Mucosa of descending colon (tissue), 3 donors: ENCODE measurements around the gene WLS. TPM values are rescaled to one million over a fixed set of nuclear protein-coding genes. Genes with fewer than 3 reads are reported as not detected.

Experiments used
- ATAC-seq: fragments of 200-7000 bp; cut with Tn5 transposase; one replicate; pipeline ENCODE4 v1.9.1; 2020; ENCODE audit warnings: mild to moderate bottlenecking, moderate library complexity
- DNase-seq, 3 donors: peaks; one replicate each; pipeline ENCODE4 v3.0.0-alpha.2; 2020
- H3K36me3 ChIP-seq: fragments of 200-600 bp; one replicate; pipeline ENCODE4 v1.8.0; 2021; ENCODE audit warnings: low read depth, mild to moderate bottlenecking
- H3K4me1 ChIP-seq: fragments of 200-600 bp; one replicate; pipeline ENCODE4 v1.8.0; 2021; ENCODE audit warnings: low read depth, mild to moderate bottlenecking
- H3K4me3 ChIP-seq: fragments of 200-600 bp; one replicate; pipeline ENCODE4 v1.8.0; 2021; ENCODE audit warnings: mild to moderate bottlenecking
- H3K9me3 ChIP-seq: fragments of 200-600 bp; one replicate; pipeline ENCODE4 v1.8.0; 2021; ENCODE audit warnings: mild to moderate bottlenecking
- CTCF ChIP-seq: fragments of 200-600 bp; IDR thresholded peaks from one replicate; pipeline ENCODE4 v1.8.0; 2022; ENCODE audit warnings: antibody characterized with exemption, mild to moderate bottlenecking
- intact Hi-C, 2 donors: fragments of 100-400 bp; cut with DNase I in 1 of 2; cut with micrococcal nuclease in 1 of 2; formaldehyde crosslinking; loops; one replicate each; pipeline versions ENCODE4 v1.11.0 to v1.11.1; 2022; cut with DNase I, micrococcal nuclease
- total RNA-seq, 3 donors: library from RNA; stranded (reverse); fragmentation: NEBNext Ultra II Directional in 2 of 3; extraction: Animal tissue kit (Norgen Biotek cat#: 25700) in 2 of 3; gene quantifications; one replicate each; pipeline versions ENCODE4 v1.2.1 to v1.2.4, GENCODE V29; 2021 to 2023
- donor health status: DM: no; HTN: no; CAD: no; lungs with moderate emphysema.
- donor health status: DM: no; HTN: no; CAD: no.
- donor health status: DM: no; HTN: yes; CAD: no.

WLS gene
- total RNA-seq, 3 donors from 2014 or later = 100 to 182 (median 118) TPM

GRCh38 chr1:68220420-68220819 lies 11.9 kb downstream of the WLS start:
- no peak for DNase-seq
- no peak for TF ChIP-seq CTCF
- Histone ChIP-seq H3K4me1 (no peaks in the 10 kb centered on the region), H3K9me3 (no peaks in the 10 kb centered on the region), H3K36me3 (no peaks in the 10 kb centered on the region), H3K4me3 (no peak overlapping the region)
- ATAC-seq = no peak
- intact Hi-C loops = no loop called here

- DNase-seq (no peak), ATAC-seq (no peak)
- Histone ChIP-seq H3K4me3 (no peak overlapping the region), H3K4me1 (peaks cover 15% of the 10 kb centered on the region), H3K36me3 (no peaks in the 10 kb centered on the region), H3K9me3 (no peaks in the 10 kb centered on the region)
- intact Hi-C loops = no loop called here
- no peak for TF ChIP-seq CTCF
These were observed 13.8 kb downstream of the WLS start for GRCh38 chr1:68218490-68218889.

GRCh38 chr1:68217618-68218017 lies 14.7 kb downstream of the WLS start:
- DNase-seq (no peak), ATAC-seq (no peak)
- H3K4me1 ChIP-seq = peaks cover 16% of the 10 kb centered on the region
- no peaks in the 10 kb centered on the region for H3K36me3 ChIP-seq
- H3K9me3 ChIP-seq = no peaks in the 10 kb centered on the region
- intact Hi-C loops = no loop called here
- H3K4me3 ChIP-seq = no peak overlapping the region
- no peak for TF ChIP-seq CTCF

- peak; percentile 80 for ATAC-seq
These were observed 15.2 kb downstream of the WLS start for GRCh38 chr1:68217060-68217554.

GRCh38 chr1:68216089-68216772 lies 16.1 kb downstream of the WLS start:
- DNase-seq = no peak

More at GRCh38 chr1:68217060-68217554, 15.2 kb downstream of the WLS start:
- Histone ChIP-seq H3K4me1 (peaks cover 16% of the 10 kb centered on the region), H3K9me3 (no peaks in the 10 kb centered on the region), H3K36me3 (no peaks in the 10 kb centered on the region), H3K4me3 (no peak overlapping the region)
- TF ChIP-seq CTCF = no peak
- intact Hi-C loops = no loop called here
- DNase-seq = no peak

More at GRCh38 chr1:68216089-68216772, 16.1 kb downstream of the WLS start:
- no peak for ATAC-seq
- no peak overlapping the region for H3K4me3 ChIP-seq
- no peak for TF ChIP-seq CTCF
- intact Hi-C loops = no loop called here
- no peaks in the 10 kb centered on the region for H3K9me3 ChIP-seq
- H3K36me3 ChIP-seq = no peaks in the 10 kb centered on the region
- H3K4me1 ChIP-seq = peaks cover 16% of the 10 kb centered on the region
